Liver (tissue), 3 donors: ENCODE data around the gene CYCS.

Experiments
- FOXA1 ChIP-seq: IDR thresholded peaks from 2 replicates; pipeline ENCODE4 v1.6.1; 2016; ENCODE audit warnings: antibody characterized with exemption
- HNF4A ChIP-seq, 2 donors: conservative IDR thresholded peaks; 2 replicates each; pipeline ENCODE4 v1.6.1; 2016; ENCODE audit warnings: antibody characterized with exemption in 2 of 2, mild to moderate bottlenecking in 2 of 2
- RAD21 ChIP-seq, 2 donors: IDR thresholded peaks; 2 replicates each; pipeline ENCODE4 v1.6.1; 2016; ENCODE audit warnings: antibody characterized with exemption in 2 of 2, mild to moderate bottlenecking in 2 of 2
- RXRA ChIP-seq, 2 donors: IDR thresholded peaks; 2 replicates each; pipeline ENCODE4 v1.6.1; 2017 to 2018; ENCODE audit warnings: antibody characterized with exemption in 2 of 2, mild to moderate bottlenecking in 1 of 2
- SP1 ChIP-seq: IDR thresholded peaks from 2 replicates; pipeline ENCODE4 v1.6.1; 2018; ENCODE audit warnings: antibody characterized with exemption, mild to moderate bottlenecking
- TAF1 ChIP-seq: conservative IDR thresholded peaks from 2 replicates; pipeline ENCODE4 v1.6.1; 2016; ENCODE audit warnings: antibody characterized with exemption, mild to moderate bottlenecking
- TF ChIP-seq, protein P1 (sequence below): fragments of 150-350 bp; IDR thresholded peaks from 2 replicates; pipeline ENCODE4 v1.5.1; 2017; ENCODE audit warnings: improper control_type of control experiment, low read depth, low read length; ENCODE audit not compliant: missing input control
- TF ChIP-seq, protein P2 (sequence below): IDR thresholded peaks from 2 replicates; pipeline ENCODE4 v1.6.1; 2016; ENCODE audit warnings: antibody characterized with exemption
- TF ChIP-seq, protein P3 (sequence below): IDR thresholded peaks from 2 replicates; pipeline ENCODE4 v1.6.1; 2016; ENCODE audit warnings: antibody characterized with exemption
- donor health status: healthy.
- donor health status: healthy.

DNA sequence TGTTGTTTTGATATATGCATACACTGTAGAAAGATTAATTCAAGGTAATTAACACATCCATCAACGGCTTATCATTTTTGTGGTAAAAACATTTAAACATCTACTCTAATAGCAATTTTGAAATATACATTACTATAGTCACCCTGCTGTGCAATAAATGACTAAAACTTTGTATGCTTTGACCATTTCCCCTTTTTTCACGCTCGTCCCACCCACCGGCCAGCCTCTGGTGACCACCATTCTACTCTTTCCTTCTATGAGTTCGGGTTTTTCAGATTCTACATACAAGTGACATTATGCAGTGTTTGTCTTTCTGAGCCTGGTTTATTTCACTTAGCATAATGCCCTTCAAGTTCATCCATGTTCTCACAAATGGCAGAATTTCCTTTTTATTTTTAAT is 21.3 kb downstream of the CYCS start:
- TF ChIP-seq, protein P1, sequence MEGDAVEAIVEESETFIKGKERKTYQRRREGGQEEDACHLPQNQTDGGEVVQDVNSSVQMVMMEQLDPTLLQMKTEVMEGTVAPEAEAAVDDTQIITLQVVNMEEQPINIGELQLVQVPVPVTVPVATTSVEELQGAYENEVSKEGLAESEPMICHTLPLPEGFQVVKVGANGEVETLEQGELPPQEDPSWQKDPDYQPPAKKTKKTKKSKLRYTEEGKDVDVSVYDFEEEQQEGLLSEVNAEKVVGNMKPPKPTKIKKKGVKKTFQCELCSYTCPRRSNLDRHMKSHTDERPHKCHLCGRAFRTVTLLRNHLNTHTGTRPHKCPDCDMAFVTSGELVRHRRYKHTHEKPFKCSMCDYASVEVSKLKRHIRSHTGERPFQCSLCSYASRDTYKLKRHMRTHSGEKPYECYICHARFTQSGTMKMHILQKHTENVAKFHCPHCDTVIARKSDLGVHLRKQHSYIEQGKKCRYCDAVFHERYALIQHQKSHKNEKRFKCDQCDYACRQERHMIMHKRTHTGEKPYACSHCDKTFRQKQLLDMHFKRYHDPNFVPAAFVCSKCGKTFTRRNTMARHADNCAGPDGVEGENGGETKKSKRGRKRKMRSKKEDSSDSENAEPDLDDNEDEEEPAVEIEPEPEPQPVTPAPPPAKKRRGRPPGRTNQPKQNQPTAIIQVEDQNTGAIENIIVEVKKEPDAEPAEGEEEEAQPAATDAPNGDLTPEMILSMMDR: no peak
- no peak for TF ChIP-seq SP1
- no peak for TF ChIP-seq RXRA (IDR thresholded peaks at IDR 0.05)
- no peak for TF ChIP-seq HNF4A (conservative IDR thresholded peaks at IDR 0.05)
- TF ChIP-seq TAF1: no peak
- TF ChIP-seq RAD21 (IDR thresholded peaks at IDR 0.05): no peak
- TF ChIP-seq, protein P2, sequence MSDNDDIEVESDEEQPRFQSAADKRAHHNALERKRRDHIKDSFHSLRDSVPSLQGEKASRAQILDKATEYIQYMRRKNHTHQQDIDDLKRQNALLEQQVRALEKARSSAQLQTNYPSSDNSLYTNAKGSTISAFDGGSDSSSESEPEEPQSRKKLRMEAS: no peak
- no peak for TF ChIP-seq FOXA1
- TF ChIP-seq, protein P3, sequence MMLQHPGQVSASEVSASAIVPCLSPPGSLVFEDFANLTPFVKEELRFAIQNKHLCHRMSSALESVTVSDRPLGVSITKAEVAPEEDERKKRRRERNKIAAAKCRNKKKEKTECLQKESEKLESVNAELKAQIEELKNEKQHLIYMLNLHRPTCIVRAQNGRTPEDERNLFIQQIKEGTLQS: no peak
